AG08396 (cell line): ENCODE data around the gene UVSSA.

Source experiments
- DNase-seq: peaks from one replicate; pipeline ENCODE4 v3.0.0; 2012; ENCODE audit warnings: low spot score, mixed read lengths

UVSSA gene

GRCh38 chr4:1407657-1408333 is 60.8 kb downstream of the UVSSA start:
- DNase-seq, result peak; percentile 13

DNA sequence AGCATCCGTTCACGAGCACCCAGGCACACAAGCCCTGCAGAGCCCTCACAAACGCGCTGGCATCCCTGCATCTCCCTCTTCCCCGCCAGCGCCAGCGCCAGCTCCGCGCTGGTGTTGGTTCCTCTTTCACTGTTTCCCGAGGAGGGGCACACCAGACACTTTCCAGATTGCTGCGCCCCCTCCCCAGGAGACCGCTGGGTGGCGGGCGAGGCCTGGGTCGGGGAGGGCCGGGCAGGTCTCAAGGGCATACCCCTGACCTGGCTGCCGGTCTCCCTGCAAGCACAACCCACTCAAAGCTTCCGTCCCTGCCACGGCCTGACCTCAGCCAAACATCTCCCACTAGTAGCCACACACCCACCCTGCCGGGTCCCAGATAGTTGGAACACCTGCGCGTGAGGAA is 61.4 kb downstream of the UVSSA start:
- peak; percentile 7 for DNase-seq

DNA sequence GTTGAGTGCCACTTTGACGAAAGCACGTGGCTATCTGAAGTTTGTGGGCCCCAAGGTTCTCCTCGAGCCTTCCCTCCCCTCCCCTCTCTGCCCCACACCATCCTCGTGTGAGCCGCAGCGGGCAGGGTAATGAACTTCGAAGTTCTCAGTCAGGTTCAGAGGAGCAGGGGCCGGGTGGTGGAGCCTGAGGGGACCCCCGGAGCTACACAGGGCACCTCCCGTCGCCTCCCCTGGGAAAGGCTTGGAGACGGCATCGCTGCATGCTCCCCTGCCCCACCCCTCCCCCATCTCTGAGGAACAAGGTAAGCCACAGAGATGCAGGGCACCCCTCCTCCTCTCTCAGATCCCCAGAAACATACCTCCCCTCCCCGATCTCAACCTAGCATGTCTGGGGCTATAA is 62.1 kb downstream of the UVSSA start:
- no peak for DNase-seq

GRCh38 chr4:1409491-1410425 is 62.8 kb downstream of the UVSSA start:
- peak; percentile 23 for DNase-seq

DNA sequence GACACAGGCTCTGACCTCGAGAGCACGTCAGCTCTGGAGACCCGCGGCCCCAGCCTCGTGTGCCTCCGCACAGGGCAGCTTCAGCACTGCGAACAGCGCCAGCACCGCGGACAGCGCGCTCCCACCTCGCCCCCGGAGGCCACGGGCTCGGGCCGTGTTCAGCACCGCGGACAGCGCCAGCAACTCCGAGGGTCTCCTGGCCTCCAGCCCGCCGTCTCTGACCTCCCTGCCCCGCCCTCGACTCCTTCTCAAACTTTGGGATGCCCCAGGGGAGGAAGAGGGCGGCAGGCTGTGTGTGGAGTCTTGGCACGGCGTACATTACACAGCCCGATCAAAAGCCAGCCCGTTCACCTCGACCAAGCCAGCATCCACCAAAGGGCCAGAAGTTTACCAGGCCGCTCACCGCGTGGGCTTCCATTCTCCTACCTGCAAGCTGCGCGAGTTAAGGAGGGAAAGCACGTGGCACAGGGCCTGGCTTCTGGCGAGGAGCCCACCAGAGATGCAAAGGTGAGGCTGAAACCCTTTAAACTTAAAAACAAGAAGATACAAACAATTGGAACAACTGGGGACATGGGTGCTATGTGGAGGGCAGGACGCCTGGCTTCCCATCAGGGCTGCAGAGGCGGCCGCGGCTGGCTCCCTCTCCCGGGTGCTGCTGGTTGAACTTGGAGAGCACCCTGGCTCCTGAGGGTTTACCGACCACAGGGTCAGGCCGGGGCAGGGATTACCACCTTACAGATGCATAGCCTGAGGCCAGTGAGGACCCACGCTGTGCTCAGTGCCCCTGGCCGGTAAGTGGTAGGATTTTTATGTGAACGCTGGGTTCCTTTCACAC is 63.7 kb downstream of the UVSSA start:
- peak; percentile 82 for DNase-seq

GRCh38 chr4:1411436-1412375 is 64.7 kb downstream of the UVSSA start:
- peak; percentile 23 for DNase-seq

DNA sequence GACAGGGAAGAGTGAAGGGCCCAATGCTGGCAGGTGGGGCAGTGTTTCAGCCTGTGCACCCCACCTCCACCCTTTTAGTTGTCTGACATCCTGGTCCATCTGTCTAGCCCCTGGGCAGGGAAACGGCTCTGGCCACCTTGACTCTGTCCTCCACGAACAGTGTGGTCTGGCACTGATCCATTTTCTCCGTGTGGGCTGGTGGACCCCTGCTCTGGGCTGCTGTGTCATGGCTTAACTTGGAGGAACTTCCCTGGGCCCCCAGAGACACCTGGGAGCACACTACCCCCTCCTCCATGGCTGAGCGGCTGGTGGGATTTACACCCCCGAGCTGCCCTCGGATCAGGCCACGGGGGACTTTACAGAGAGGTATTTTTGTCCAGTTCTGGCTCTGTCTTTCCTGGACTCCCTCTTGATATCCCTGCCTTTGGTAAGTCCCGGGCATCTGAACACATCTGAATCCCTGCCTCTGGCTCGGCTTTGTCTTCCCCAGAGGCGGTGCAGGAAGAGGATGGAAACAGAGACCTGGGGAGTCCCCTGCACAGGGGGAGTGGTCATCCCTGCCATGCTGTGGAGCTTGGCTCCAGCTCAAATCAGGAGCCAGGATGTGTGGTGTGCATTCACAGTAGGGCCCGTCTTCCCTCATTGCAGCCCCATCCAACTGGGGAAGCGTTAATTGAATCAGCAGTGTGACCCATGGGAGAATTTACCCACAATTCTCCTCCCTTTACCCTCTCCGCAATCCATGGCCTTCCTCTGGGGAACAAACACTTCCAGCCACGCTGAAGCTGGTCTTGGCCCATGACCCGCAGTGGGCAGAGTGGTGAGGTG is 65.6 kb downstream of the UVSSA start:
- peak; percentile 13 for DNase-seq

DNA sequence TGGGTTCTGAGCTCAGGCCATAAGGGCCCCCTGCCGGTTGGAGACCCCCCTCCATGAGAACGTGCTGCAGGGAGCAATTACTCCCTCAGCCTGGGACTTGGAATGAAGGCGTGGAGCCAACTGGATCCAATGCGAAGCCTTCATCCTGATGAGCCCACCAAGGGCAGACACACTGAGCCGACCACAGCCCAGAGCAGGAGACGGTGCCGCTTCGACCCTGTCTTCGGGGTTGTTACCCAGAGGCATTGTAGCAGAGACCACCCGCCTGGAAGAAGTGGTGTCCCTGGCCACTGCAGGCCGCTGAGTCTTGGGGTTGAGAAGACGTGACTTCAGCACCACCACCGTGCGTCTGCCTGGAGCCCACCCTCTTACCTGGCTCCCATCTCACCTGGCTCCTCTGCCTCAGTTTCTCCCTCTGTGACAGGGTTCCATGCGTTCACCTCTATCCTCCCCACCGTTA is 66.2 kb downstream of the UVSSA start:
- peak; percentile 9 for DNase-seq

DNA sequence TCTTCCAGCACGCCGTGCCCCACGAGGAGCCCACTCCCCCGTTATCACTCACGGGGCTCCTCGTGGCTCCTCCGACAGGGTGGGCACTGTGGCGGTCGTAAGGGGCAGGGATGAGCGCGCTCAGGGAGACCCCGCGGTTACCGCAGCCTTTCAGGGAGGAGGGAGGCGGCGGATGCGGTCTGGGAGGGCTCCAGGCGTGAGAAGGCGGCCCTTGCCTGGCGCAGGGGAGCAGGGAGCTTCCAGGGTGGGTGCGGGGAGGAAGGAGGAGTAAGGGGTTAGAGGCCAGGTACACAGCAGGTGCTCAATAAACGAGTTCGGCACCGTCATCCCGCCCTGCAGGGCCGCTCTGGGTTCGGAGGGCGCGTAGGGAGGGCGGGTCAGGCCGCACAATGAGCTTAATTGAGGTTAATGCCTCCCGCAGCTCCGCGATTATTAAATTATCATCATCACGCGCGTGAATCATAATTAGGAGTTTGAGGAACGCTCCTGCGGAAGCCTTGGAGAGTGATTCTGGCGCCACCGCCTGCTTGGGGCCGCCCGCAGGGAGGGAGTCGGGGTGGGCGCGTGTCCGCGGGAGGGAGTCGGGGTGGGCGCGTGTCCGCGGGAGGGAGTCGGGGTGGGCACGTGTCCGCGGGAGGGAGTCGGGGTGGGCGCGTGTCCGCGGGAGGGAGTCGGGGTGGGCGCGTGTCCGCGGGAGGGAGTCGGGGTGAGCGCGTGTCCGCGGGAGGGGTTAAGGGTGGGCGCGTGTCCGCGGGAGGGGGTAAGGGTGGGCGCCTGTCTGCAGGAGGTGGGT is 66.9 kb downstream of the UVSSA start:
- DNase-seq, result peak; percentile 17

GRCh38 chr4:1414831-1415680 is 68.0 kb downstream of the UVSSA start:
- DNase-seq, result no peak

- DNase-seq, result no peak
These were observed 68.6 kb downstream of the UVSSA start for GRCh38 chr4:1415681-1415981.

DNA sequence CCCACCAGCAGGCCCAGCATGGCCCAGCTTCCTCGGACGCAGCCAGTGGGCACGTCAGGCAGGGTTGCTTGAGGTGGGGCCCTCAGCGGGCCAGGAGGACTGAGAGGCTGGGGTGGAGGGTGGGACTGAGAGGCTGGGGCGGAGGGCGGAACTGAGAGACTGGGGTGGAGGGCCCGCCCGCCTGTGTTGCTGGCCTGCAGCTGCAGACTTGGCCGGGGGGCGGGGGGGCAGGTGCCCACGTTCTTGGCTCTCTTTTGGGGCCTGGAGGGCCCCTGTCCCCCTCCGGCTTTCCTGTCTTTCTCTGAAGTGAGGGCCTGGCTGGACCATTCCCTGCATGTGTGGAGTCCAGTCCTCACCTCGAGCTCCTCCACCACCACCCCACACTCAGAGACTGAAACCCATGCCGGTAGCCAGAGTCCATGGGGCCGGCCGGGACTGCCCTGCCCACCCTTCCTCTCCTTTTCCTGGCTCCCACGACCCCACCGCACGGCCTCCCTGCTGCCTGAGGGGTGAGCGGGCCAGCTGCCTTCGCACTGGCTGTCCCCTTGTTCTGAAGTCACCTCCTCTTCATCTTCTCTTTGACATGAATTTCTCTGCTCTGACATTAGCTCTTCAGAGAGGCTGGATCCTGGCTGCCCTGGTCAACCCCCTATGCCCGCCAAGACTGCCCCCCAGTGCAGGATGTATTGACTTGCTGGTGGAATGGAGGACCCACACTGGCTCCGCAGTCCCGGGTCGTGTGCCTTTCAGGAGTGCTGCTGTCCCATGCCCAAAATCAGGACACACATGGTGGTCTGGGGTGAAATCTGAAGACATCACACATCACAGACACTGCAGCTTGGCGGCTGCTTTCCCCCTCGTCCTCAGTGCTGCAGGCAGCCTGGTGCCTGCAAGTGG is 69.3 kb downstream of the UVSSA start:
- no peak for DNase-seq

DNA sequence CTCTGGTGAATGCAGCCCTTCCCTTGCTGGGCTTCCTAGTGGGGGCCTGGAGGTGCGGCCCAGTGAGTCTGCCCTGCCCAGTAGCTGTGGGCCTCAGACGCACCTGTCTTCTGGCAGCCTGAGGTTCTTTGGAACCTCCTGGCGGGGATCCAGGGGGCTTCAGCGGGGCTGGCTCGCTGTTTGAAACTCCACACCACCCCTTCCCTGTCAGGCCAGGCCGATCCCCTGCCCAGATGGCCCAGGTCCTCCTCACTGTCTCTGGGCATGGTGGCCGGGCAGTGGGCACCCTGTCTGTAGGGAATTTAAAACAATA is 69.9 kb downstream of the UVSSA start:
- no peak for DNase-seq

DNA sequence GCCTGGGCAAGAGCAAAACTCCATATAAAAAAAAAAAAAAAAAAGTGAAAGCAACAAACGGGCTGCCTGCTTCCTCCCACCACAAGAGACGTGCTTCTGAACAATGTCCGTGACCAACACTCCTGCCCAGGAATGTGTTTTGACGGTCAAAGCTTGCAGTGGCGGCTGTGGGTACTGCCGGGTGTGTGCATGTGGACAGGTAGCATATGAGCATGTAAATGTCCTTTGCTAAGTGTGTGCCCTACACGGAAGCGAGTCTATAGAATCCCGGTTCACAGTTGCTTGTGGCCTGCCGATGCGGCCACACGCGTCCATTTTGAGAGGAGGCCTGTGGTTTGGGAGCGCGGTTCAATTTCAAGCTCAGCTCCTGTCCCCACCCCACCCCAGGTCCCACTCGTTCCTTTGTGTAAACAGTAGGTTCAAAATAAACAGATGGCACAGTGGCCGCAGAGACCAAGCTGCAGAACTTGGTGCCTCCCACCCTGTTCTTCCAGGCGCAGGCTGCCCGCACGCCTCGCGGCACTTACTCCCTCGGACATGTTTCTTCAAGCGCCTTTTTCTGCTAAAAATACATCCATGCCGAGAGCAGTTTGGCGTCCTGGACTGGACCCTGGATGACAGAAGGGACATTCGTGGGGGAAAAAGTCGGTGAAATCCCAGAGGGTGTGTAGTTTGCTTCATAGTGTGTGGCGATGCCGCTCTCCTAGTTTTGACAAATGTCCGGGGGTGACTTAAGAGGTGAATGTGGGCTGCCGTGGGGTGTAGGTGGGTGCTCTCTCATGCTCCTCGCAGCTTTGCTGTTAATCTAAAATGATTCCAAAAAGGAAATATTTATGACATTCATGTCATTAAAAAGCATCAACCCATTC is 70.7 kb downstream of the UVSSA start:
- DNase-seq, result no peak

- no peak for DNase-seq
These were observed 71.7 kb downstream of the UVSSA start for GRCh38 chr4:1418494-1419285.

GRCh38 chr4:1419708-1420107 is 72.7 kb downstream of the UVSSA start:
- no peak for DNase-seq
